Measurements from ENCODE around the gene TPRG1.

TPRG1 gene

DNA sequence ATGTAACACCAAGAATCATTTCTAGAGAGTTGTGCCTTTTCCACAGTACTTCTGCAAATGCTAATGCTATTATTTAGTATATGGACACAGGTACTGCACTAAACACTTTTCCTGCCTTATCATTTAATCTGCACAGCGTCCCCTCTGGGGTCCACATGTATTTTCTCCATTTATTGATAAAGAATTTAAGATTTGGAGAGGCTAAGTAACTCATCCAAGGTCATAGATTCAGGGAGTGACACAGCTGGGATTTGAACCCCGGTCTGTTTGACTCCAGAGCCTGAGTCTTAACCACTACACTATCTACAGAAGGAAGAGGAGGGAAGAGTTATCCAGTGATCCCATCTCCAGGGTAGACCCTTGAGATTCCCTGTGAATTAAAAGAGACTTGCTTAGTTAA lies 24.9 kb upstream of the TPRG1 start:
- TF ChIP-seq POLR2A (IDR thresholded peaks at IDR 0.05; ENCODE audit: low read length) (no peak), GATA1 (IDR thresholded peaks at IDR 0.05; ENCODE audit: low read depth, low read length) (no peak)
- DNase-seq = no peak

DNA sequence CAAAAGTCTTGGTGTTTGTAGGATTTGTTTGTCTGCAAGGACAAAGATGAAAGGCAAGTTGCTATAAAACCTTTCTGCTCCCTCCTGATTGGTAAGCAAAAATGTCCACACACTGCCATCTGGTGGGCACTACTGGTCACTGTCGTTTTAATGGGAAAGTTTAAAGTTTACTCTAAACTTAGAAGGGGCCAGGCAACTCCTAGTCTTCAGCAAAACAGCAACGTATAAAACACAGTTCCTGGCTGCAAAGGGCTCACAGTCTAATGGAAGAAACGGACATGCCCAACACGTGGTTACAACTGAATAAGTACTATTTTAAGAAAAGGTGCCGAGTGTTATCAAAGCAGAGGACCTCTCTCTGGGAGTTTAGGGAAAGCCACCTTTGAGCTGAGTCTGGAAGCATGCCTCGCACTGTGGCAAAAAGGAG lies 23.7 kb upstream of the TPRG1 start:
- DNase-seq = peak; percentile 34 to 64
- TF ChIP-seq GATA1 (IDR thresholded peaks at IDR 0.05; ENCODE audit: low read depth, low read length) (no peak), POLR2A (IDR thresholded peaks at IDR 0.05; ENCODE audit: low read length) (no peak)

DNA sequence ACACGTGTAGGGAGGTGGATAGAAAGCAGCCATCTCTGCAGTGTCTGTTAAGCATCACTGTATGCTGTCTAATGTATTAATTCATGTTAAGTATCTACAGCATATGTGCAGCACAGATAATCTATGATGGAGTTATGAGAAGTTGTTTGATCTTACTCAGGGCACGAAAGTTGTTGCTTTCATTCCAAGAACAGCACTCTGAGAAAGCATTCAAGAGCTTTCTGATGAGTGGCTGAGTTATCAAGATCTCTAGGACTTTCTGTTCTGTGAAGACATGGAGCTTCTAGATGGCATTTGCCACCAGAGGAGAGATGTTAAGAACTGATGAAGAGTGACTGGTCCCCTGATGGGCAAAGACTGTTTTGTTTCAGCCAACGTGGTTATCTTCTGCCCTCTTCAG lies 22.6 kb upstream of the TPRG1 start:
- DNase-seq = no peak
- TF ChIP-seq POLR2A (IDR thresholded peaks at IDR 0.05; ENCODE audit: low read length) (no peak), GATA1 (IDR thresholded peaks at IDR 0.05; ENCODE audit: low read depth, low read length) (no peak)

DNA sequence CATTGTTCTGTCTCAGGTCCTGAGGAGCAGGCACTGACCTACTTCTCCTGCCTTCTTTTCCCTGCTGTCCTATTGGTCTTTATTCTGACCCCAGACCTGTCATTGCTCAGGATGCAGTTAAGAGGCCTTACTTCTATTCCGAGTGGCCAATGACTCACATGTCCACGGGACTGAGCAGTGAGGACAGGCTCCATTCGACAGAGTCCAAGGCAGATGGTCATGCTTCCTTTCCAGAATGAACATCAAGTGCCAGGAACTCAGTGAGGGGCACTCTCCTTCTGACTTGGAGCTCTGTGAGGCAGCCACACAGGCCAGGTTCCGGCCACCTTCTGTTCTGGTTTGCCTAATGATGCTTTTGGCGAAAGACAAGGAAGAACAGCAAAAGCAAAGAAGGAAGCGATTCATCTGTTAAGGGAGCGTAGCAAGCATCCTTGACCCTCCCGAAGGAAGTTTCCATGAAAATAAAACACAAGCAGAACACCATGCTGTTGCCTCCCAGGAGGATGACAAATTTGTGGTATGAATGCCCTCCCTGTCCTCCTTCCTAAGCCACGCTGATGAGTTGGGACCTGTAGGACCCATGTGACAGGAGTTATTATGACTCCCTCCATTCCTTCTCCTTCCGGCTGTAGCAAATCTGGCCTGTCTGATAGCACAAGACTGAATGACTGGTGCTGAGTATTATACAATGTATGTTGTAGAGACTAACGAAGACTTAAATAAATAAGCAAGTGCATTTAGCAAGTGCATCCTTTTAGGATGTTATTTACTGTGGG lies 14.4 kb upstream of the TPRG1 start:
- DNase-seq = no peak
- TF ChIP-seq GATA1 (IDR thresholded peaks at IDR 0.05; ENCODE audit: low read depth, low read length) = no peak
- no peak for TF ChIP-seq POLR2A (IDR thresholded peaks at IDR 0.05; ENCODE audit: low read length)

DNA sequence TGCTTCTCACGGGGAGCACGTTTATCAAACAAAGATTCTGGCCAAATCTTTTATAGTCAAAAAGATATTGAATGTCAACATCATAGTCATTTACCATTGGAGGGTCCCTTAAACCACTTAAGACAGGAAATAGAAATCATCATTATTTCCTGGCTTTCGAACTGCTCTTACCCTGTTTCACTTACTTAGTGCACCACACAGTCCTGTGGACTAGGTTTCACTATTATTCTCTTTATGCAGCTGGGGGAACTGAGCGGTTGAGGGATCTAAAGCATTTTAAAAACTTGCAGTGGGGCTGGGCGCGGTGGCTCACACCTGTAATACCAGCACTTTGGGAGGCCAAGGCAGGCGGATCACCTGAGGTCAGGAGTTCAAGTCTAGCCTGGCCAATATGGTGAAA lies 13.7 kb upstream of the TPRG1 start:
- TF ChIP-seq POLR2A (IDR thresholded peaks at IDR 0.05; ENCODE audit: low read length) = no peak
- TF ChIP-seq GATA1 (IDR thresholded peaks at IDR 0.05; ENCODE audit: low read depth, low read length) = no peak
- DNase-seq = no peak

DNA sequence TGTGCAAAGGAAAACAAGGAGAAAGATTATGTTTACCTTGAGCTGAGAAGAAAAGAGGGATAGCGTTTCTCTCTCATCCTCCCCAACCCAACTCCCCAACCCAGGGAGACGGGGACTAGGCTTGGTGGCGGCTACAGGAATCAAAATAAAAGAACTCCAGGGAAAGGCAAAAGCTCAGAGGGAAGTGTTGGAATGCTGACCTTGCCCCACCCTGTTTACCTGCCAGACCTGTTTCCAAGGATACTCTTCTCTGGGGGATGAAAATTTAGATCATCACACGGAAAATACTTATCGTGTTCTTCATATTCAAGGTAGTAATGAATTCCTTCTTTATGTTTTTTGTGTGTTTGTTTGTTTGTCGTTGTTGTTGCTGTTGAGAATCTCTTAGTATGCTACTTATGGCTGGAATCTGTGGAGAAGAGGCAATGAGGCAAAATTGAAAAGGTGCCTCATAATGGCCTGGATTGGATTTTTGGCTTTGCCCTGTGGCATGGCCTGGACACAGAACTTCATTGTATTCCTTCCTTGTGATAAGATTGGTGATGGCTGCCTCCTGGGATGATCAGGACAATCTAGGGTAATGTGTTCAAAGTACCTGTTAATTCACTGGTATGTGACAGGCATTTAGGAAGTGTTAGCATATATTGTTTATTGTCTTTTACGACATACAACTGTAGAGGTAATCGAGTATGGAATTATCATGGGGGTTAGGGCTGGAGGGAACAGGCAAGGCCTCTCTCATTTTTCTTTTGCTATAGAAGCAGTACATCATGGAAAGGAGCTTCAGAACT lies 11.1 kb upstream of the TPRG1 start:
- TF ChIP-seq GATA1 (IDR thresholded peaks at IDR 0.05; ENCODE audit: low read depth, low read length) = no peak
- no peak for TF ChIP-seq POLR2A (IDR thresholded peaks at IDR 0.05; ENCODE audit: low read length)
- no peak for DNase-seq

DNA sequence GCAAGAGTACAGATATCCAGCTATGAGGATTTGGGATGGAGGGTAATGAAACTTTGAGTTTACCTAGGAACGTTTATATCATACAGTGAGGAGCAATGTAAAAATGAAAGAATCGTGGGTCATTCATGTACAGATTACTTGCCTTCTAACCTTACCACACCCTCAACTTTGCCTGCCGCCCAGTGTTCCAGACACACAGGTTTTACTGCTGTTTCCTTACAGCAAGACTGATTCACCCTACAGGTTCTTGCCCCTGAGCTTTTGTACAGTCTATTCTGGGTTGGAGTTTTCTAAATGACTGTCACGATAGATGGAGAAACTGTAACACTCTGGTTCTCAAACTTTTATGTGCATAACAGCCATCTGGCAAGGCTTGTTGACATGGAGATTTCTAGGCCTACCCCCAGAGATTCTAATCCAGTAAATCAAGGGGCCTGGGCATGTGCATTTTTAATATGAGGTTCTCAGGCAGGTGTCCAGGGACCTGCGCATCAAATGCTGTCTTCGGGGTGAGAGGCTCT lies 6.6 kb upstream of the TPRG1 start:
- no peak for TF ChIP-seq POLR2A (IDR thresholded peaks at IDR 0.05; ENCODE audit: low read length)
- no peak for TF ChIP-seq GATA1 (IDR thresholded peaks at IDR 0.05; ENCODE audit: low read depth, low read length)

DNA sequence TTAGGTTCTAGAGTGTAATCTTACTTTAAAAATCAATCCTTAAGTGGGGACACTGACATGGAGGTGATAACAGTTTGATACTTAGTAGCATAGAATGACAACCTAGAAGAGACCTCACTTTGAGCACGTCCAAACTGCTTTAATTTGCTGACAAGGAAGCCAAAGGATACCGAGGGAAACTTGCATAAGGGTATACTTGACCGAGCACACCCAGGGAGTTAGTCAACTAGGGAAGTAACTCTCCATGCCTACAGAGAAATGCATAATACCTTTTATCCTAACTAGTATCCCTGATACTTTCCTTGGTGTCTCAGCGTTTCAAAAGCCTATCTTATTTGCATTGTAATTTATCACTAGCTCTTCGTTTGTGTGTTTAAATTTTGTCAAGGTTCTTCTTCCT lies 5.5 kb upstream of the TPRG1 start:
- no peak for DNase-seq
- no peak for TF ChIP-seq POLR2A (IDR thresholded peaks at IDR 0.05; ENCODE audit: low read length)
- TF ChIP-seq GATA1 (IDR thresholded peaks at IDR 0.05; ENCODE audit: low read depth, low read length) = no peak

More for the DNA sequence above, 6.6 kb upstream of the TPRG1 start:
- DNase-seq = no peak

DNA sequence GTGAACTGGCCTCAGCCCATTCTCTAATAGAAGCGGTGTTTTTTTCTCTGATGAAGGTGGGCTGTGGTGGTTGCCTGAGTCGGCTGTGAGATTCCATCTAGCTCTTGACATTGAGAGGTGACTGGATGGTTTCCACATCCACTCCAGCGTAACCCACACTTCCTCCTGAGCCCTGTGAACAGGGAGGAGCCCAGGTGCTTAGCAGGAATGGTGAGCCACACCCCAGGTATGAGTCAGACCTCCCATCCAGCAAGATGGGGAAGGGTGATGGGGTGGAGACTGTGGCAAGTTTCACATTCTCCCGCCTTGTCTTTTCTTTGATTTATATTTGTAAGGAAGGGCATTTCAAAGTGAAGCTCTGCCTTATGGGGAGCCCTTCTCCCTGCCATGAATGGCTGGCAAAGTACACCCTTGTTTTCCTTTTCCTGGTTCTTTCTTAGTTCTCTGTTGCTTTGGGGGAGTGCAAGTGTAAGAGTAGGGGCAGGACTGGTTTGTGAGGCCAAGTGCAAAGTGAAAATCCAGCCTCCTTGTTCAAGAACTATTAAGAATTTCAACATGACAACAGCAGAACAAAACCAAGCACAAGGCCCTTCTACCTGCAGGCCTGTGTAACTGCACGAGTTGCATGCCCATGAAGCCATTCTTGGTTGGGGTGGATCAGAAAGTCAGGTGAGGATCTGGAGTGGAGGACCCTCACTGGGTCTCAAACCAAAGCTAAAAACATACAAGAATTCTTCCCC lies 4.6 kb upstream of the TPRG1 start:
- no peak for DNase-seq
- no peak for TF ChIP-seq POLR2A (IDR thresholded peaks at IDR 0.05; ENCODE audit: low read length)
- no peak for TF ChIP-seq GATA1 (IDR thresholded peaks at IDR 0.05; ENCODE audit: low read depth, low read length)

DNA sequence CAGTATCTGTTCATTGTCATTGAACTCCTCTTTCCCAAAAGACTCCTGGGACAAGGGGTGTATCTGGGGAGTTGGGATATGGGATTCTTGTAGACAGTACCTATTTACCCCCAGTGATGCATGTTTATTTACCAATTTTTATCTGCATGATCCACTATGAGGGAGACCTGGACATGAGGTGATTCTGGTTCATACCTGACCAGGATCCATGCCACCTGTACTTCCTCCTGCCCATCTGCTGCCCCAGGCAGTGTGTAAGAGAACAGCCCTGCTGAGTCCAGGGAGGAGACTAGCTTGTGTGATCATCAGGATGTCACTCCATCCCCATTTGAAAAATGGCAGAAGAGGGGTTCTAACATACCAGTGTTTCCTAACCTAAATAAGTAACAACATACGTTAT lies 3.1 kb upstream of the TPRG1 start:
- no peak for DNase-seq
- TF ChIP-seq GATA1 (IDR thresholded peaks at IDR 0.05; ENCODE audit: low read depth, low read length) = no peak
- no peak for TF ChIP-seq POLR2A (IDR thresholded peaks at IDR 0.05; ENCODE audit: low read length)

DNA sequence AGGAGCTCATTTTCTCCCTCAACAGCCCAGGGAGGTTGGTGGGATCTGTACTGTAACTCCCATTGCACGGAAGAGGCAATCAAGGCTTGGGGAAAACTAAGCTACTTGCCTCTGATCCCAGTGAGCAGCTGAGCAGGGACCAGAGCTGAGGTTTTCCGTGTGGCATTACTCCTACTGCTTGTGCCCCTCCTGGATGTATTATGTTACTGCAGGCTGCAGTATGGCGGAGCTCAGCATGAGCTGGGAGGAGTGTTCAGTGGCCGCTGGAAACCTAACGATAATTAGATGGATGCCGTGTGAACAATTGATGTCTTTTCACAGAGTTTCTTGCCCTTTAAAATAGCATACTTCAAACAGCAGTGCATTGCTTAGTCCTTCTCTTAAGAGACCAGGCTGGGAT lies 2.0 kb upstream of the TPRG1 start:
- TF ChIP-seq GATA1 (IDR thresholded peaks at IDR 0.05; ENCODE audit: low read depth, low read length) (no peak), POLR2A (IDR thresholded peaks at IDR 0.05; ENCODE audit: low read length) (no peak)
- no peak for DNase-seq

DNA sequence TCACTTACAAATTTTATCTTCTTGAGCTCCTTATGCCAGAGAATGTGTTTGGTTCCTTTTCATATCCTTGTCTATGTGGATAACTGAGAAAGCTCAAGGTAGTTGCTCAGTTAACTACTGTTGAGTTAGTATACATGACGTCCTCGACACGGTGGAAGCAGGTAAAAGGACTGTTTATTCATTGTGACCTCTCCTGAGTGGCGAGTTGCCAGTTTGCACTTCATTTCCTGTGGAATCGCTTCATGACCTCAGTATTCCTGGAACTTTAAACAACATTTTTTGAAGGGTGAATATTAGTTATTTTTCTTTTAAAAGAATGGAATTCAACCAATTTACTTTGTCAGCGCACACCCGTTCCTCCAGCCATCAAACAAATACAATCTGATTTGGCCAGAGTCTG lies 1.2 kb upstream of the TPRG1 start:
- no peak for DNase-seq
- TF ChIP-seq GATA1 (IDR thresholded peaks at IDR 0.05; ENCODE audit: low read depth, low read length) = no peak
- TF ChIP-seq POLR2A (IDR thresholded peaks at IDR 0.05; ENCODE audit: low read length) = no peak

DNA sequence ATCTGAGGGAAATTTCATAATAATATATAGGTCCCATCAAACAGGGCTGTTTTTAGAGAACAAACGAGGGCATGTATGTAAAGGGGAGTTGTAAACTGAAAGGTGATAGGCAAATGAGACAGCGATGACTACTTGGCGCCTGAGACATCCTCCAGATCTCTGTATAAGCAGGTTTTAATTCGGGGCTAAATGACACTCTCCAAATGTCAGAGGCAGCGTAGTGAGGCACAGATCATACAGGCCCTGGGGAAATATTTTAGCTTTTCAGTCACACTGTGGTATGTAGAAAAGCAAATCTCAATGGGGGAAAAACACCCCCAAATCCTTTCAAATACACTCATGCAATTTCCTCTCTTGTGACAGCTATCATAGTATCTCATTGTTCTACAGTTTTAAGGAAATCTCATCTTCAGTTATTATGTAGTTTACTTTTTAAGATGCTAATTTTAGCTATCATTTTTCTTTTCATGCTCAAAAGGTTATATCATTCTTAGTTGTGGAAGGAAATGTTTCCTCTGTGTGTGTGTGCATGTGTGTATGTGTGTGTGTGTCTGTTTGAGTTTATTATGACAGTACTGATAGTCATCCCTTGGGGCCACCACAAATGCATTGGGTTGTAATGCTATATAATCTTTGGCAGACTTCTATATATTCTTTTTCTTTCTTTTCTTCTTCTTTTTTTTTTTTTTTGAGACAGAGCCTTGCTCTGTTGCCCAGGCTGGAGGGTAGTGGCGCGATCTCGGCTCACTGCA lies 1.1 kb downstream of the TPRG1 start:
- TF ChIP-seq GATA1 (IDR thresholded peaks at IDR 0.05; ENCODE audit: low read depth, low read length) = no peak
- no peak for TF ChIP-seq POLR2A (IDR thresholded peaks at IDR 0.05; ENCODE audit: low read length)
- DNase-seq = no peak

Measured in erythroblast (primary cell).